Fibroblast of mammary gland (primary cell): Measurements from ENCODE around the gene PFKP.

Source experiments
- DNase-seq: peaks from one replicate; pipeline ENCODE4 v3.0.0-alpha.2; 2010; ENCODE audit warnings: low read depth
- H3K4me3 ChIP-seq: 2 replicates; pipeline ENCODE4 v1.5.1; 2011; ENCODE audit warnings: low read depth, mild to moderate bottlenecking, low read length, moderate library complexity; ENCODE audit not compliant: control insufficient read depth
- TF ChIP-seq, protein P1 (sequence below): conservative IDR thresholded peaks from 2 replicates; pipeline ENCODE4 v1.5.1; 2011; ENCODE audit warnings: low read depth, low read length, inconsistent platforms; ENCODE audit not compliant: control insufficient read depth, insufficient read depth

Gene PFKP

DNA sequence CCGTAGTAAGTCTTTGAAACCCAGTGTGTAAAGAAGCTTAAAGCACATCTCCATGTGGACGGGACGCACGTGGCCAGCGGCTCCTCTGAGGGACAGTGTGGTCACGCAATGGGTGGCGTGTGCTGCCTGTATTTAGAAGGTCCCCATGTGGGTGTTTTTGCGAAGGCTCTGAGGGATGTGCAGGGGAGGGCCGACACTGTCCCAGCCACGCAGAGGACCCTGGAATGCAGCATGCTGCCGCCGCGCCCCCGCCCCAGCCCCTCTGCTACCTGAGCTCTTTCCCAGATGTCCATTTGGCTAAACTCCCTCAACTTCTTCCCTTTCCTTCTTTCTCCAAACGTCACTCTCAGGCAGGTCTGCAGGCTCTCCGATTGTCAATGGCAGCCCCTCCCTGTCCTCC, 8.8 kb downstream of the PFKP start:
- TF ChIP-seq, protein P1, sequence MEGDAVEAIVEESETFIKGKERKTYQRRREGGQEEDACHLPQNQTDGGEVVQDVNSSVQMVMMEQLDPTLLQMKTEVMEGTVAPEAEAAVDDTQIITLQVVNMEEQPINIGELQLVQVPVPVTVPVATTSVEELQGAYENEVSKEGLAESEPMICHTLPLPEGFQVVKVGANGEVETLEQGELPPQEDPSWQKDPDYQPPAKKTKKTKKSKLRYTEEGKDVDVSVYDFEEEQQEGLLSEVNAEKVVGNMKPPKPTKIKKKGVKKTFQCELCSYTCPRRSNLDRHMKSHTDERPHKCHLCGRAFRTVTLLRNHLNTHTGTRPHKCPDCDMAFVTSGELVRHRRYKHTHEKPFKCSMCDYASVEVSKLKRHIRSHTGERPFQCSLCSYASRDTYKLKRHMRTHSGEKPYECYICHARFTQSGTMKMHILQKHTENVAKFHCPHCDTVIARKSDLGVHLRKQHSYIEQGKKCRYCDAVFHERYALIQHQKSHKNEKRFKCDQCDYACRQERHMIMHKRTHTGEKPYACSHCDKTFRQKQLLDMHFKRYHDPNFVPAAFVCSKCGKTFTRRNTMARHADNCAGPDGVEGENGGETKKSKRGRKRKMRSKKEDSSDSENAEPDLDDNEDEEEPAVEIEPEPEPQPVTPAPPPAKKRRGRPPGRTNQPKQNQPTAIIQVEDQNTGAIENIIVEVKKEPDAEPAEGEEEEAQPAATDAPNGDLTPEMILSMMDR = no peak
- DNase-seq = no peak
- H3K4me3 ChIP-seq = no peak overlapping the region

DNA sequence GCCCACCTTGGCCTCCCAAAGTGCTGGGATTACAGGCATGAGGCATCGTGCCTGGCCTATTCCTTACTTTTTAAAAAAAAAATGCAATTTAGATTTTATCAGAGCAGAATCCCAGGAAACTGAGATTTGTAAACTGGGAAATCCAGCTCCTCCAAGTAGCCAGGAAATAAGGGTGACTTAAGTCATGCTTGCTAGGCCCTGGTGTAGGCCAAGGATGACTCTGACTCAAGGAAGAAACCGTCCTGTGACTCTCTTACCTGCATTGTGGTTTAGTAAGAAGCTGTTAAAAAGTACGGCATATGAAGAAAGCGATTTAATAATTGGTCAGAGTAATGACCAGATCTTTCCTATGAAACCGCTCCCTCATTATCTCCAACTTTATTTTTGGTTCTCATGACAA, 10.2 kb downstream of the PFKP start:
- TF ChIP-seq, protein P1 = no peak
- no peak for DNase-seq
- no peak overlapping the region for H3K4me3 ChIP-seq

DNA sequence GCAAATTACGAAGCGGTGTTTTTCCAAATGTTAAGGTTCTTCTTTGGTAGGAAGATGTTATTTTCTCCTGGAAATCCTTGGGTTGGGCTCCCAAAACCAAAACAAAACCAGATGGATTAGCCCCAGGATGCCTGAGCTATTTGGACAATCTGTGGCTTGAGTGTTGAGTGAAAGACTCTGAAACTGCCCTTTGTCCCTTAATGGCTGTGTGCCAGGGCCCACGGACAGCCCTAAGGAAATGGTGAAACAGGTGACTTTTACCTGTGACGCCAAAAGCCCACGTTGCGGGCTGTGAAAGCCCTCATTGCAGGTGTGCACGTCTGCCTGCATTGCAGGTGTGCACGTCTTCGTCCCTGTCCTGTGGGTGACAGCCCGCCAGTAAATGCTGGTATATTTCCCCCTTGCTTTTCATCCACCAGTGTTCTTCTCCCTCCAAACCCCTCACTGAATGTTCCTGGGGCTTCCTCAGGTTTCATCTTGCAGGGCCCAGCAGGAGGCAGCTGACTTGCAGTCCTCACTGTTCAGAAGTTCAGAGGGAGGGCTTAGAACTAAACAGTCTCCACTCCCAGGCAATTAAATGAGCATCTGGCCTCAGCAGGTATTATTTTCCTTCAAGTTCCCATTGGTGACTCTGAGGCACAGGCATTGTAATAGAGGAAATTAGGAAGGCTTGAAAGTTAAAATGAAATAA, 10.7 kb downstream of the PFKP start:
- no peak for DNase-seq
- H3K4me3 ChIP-seq = no peak overlapping the region
- TF ChIP-seq, protein P1 = no peak

DNA sequence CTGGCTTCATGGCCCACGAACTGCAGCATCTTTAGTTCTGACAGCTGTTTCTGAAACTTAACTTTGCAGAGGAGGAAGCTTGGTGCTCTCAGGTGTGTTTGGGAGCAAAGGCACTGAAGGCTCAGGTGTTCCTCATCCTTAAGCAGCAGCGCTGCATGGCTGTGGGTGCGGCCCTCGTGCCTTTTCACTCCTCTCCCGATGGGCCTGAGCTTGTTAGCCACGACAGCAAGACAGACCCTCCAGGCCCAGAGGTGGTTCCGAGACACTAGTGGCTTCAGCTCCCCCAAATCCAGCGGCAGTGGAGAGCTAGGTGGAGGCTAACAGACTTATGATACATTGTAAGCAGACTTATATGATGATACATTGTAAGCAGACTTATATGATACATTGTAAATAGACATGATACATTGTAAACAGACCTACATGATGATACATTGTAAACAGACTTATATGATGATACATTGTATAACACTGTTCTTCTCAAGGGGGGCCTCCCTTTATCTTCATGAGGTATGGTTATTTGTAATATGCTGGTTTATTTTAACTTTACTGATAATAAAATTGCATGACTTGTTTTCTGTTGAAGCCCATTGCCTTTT, 14.1 kb downstream of the PFKP start:
- DNase-seq = no peak
- no peak overlapping the region for H3K4me3 ChIP-seq
- TF ChIP-seq, protein P1 = no peak

GRCh38 chr10:3082290-3082689, 14.9 kb downstream of the PFKP start:
- DNase-seq = no peak
- TF ChIP-seq, protein P1 = no peak
- no peak overlapping the region for H3K4me3 ChIP-seq

DNA sequence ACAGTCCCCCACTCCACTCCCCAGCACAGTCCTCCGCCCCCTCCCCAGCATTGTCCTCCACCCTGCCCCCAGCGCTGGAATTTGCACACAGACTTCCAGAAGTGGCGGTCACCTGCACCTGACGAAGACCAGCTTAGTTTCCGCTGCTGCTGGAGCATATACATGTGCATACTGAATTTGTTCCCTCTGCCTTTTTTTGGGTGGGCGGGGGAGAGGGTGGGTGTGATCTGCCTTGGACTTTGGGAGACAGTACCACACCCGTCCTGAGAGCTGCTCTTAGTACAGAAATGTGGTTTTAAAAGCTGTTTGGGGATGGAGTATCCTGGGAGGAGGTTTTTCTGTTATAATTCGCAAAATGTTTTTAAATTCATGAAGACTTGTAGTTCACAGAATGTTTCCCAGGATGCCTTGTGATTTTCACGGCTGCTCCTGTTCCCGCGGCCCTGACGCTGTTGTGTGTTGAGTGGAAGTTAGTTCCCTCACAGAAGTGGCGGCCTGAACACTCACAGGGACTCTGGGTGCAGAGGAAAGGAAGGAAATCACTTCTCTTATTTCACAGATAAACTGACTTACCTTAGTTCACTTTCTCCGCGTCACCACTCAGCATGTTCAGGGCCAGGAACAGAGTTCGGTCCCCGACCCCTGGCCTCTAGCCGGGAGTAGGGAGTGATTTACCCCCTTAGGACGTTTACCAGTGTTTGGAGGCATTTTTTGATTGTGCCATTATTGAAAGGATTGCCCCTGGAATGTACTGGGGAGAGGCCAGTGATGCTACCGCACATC, 18.6 kb downstream of the PFKP start:
- H3K4me3 ChIP-seq = no peak overlapping the region
- TF ChIP-seq, protein P1 = no peak
- DNase-seq = no peak
